NCI-H1417 treated with DMSO at 0.1 percent for 48 hours (cell line): ENCODE data around the gene HOXB9.

Source experiments
- DNase-seq: peaks from one replicate; lab custom pipeline; 2025; lab: John Stamatoyannopoulos, UW

Gene HOXB9

DNA sequence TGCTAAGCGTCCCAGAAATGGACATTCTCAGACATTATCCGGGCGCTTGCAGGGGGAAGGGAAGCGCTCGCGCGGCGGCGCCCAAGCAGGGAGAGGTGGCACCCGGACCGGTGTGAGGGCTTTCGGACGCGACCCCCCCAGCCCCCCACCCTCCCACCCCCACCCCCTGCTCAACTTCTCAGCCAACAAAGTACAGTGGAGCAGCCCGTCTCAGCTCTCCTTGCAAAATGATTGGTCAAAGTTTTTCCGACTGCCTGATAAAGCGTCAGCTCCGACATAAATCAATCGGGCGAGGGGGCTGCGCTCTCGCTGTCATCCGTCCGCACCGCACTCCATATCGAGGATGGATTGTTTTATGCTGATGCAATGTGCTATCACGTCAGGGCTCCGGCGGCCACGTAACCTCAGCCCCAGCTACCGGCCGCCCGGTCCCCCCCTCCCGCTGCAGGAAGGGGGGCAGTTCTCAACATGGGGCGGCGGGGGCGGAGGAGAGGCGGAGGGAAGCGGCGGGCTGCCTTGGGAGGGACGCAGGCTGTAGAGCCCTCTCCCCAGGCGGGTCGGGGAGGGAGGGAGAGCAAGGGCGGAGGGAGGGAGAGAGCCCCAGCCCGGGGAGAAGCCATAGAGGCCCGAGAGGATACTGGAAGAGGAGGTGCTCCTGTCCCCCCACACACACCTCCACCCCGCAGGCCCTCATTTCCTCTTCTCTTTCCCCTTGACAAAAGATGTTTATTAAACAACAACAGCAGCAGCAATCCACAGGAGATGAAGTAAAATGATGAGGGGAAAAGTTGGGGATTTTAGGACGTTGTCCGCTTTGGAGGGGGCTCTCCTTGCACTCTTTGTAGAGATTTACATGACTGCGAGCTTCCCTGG is at the start of gene HOXB9:
HOXB9 (minus strand) TSS at position 114 of the 873 bp plus-strand sequence; CDS start at position 25, 89 bp downstream.
- no peak for DNase-seq

DNA sequence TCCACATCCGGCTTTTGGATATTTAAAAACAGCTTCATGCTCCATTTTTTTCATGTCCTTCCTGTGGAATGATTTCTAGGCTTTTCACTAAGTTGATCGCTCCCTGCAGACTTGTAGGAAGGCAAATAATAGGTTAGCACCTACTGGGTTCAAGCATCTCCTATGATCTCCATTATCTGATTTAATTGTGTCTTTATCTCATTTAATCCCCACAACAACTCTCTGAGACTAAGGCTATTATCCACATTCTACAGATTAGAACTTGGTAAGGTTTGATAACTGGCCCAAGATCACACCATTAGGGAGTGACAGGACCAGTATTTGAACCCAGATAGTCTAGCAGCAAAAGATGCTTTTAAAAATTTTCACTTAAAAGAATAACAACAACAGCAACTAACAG is 46.2 kb upstream of the HOXB9 start:
- DNase-seq, result no peak

DNA sequence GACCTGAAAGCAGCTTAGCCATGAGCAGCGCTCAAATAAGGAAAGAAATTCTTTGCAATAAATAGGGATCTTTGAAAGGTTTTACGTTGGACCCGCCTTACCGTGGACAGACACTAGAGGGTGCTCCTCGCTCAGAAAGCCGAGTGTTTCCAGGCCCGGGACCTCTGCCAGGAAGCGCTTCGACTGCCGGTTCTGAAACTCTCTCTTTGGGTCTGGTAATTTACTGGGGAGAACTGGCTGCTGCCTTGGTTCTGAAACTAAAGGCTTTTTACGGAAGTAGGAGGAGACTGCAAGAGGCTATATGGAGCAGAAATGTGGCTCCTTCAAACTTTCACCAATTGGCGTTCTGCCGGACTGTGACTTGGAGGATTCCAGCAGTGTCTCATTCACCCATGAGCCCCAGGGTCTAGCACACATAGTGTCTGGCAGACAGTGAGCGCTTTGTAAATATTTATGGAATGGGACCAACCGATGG is 45.6 kb upstream of the HOXB9 start:
- DNase-seq, result no peak

DNA sequence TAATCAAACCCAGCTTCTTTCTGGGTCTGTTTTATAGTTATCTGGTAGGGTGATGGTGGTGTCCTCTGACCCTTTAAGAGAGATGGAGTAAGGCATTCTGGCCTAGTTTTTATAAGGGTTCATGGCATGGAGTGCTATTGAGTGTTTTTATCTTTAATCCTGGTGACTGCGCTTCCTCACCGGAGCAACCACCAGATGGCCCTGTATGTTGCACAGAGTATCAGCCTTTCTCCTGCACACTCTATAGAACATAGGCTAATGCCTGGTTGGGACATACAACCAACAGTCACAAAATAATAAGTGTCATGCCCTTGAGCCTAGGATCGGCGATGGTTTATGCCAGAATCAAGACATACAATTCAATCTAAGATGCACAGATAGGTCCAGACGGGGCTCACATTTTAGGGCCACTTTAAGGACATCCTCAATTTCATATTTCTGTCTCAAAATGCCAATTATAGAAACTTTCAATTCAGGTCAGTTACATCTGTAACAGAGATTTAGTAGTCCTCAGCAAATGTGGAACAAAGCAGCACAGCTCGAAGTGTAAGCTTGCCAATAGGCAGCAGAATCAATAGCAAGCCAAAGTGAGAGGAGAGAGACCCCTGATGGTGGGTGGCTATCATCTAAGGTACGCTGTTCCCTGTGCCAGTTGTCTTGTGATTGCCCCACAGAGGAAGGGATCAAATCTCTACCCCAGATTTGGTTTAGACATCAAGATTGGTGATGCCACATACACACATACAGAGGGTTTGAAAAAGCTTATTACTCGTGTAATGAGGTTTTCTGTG is 37.2 kb upstream of the HOXB9 start:
- no peak for DNase-seq

DNA sequence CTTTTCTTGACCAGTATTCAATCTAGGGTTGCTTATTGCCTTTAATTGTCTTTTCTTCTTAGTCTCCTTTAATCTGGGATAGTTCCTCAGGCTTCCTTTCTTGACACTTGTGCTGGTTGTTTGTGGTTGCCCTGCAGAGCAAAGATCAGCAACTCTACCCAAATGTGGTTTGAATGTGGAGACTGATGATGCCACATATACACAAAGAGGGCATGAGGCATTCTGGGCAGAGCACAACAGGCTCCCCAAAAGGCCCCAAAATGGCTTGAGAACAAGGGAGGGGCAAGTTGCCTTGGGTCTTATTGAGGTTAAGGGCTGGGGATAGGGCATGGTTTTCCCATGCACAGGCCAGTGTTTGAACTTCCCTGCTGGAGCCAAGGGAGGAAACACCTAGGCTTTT is 29.8 kb upstream of the HOXB9 start:
- DNase-seq, result no peak

DNA sequence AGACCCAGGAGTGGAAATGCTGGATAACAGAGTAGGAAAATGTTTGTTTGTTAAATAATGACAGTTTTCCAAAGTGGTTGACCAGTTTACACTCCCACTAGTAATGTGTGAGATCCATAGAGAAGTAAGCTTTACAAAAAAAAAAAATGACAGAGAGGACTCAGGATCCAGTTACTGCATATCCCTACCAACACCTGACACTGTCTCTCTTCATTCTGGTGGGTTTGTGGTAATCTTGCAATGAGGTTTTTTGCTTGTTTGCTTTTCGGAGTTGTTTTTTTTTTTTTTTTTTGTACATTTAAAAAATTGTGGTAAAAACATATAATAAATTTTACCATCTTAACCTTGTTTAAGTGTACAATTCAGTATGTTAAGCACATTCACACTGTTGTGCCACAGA is 23.6 kb upstream of the HOXB9 start:
- no peak for DNase-seq

DNA sequence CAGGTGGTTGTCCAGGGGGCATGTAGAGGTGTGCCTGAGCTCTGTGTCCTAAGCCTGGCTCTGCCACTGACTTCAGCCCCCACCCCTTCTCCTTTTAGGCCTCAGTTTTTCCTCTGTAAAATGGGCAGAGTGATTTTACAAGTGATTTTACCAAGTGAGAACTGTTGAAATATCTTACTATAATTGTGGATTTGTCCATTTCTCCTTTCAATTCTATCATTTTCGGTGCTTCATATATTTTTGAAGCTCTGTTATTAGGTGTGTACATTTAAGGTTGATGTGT is 21.7 kb upstream of the HOXB9 start:
- no peak for DNase-seq

DNA sequence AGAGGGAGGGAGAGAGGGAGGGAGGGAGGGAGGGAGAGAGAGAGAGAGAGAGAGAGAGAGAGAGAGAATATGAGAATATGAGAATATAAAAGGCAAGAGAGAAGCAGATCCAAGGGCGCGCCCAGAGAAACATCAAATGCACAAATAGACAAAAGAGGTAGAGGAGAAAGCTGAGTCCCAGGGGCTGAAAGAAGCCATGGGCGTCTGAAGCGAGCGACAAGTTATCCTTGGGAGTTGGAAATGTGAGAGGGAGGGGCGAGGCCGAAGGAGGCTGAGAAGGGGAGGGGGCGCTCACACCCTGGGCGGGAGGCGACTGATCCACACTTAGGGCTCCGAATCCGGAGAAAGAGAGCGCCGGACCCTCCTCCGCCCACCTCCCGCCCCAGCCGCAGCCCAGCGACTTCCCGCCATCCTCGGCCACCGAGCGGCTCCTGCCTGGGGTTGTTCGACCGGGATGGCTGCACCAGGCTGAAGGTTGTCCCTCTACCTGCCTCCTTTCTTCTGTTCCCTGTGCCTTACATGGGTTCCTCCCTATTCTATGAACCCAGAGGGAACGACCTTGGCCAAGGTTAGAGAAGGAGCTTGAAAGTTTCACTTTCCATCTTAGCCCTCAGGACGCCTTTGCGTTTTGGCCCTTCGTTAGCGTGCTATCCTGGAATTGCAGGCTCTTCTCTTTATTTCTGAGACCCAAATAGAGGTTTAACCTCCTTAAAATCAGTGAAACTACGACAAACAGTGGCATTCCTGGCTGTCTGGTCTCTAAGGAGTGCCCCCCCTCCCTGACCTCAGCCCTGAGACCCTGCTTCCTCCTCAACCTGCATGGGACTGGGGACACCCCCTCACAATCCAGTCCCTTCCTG is 21.2 kb upstream of the HOXB9 start:
- no peak for DNase-seq

DNA sequence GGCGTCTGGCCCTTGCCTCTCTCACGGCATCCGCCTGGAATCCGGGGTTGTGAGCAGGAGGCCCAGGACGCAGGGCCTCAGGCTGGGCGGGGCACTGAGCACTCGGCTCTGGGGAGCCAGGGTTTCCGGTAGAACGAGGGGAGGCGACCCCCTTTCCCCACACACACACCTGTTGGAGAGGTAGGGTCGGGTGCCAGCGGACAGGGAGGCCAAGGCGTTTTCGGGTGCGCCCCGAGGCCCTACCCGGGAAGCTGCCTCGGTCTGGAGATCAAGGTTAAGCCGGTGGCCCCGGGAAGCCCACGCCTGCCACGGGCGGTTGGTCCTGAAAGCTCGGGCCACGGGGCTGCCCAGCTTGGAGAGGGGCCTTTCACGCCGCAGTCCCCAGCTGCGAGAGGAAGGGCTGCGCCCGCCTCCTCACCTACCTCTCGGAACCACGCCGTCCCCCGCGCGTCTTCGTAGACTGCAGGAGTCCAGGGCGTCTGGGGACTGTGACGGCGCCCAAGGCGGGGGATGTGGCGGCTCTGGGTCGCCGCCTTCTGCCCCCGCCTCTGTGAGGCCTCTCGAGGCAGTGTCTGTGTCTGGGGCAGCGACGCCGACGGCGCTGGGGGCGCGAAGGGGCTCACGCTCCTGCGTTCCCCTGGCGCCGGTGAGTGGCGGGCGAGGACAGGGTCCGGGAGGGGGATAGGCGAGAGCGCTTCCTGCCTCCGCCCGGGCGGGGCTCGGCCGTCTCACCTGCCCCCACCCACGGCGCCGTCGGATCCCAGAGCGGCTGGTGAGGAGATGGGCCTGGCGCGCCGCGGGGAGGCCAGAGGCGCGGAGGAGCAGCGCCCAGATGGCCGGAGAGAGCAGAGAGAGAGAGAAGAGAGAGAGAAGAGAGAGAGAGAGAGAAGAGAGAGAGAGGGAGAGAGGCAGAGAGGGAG is 20.3 kb upstream of the HOXB9 start:
- no peak for DNase-seq

DNA sequence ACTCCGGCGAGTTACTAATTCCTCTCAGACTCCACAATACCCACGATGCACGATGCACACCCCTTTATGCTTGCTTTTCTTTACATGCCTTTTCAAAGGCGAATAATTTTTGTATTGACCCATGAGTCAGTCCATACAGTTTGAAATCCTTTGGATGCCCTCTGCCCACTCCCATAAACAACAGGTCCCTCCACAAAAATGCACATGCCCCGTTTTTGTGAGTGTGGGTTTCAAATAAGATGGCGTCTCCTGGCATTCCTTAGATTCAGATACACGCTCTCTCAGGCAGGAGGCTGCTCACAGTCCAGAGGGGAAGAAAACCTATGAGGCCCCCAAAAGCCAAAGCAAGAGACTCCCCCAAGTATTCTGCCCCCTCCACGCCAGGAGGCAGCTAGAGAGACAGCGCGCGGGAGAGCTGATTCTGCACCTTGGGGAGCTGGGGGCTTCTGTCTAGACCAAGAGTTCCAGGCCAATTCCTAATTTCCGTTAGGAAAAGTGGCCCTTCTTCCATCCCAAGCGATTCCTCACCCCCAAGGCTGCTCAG is 19.6 kb upstream of the HOXB9 start:
- DNase-seq, result no peak

DNA sequence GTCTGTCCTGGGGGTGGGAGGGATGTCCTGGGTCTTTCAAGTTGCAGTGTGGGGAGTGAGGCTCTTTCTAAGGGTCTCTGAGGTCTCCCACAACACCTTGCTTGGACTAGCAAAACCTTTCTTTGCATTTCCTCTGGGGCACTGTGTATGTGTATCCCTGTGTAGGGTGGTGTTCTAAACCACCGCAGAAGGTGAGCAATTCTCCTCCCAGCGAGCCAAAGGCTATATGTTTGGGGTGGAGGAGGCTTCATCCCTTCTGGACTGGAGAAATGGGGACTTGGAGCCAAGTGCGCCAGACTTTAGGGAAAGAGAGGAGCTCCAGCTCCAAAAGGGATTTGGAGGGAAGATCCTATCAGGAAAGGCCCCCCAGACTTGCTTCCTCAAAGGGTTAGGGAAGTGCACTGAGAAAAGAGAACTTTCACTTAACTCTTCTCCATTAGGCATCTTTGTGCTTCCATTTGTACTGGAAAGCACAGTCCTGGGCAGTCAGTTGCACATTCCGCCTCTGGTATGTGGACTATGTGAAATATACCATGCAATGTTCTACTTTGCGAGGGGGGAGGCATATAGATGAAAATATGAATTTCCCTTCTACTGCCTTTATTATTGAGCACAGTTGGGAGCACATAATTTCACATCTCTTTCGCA is 18.9 kb upstream of the HOXB9 start:
- DNase-seq, result no peak

DNA sequence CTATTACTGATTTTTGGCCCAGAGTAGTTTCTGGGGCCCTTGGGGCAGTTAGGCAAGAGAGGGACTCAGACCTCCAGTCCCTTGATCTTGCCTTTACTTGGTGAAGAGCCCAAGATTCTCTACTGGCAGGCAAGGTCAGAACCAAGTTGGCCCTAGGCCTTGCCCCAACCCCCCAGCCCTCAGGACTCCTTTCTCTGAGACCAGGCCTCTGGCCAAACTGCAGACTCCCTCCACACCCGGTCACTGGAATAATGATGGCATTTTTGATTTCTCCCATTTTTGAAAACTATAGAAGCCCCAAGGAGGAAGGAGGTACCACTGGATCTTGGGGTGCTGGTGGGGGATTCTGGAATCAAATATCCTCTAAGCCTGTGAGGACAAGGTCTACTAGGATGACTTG is 18.0 kb upstream of the HOXB9 start:
- DNase-seq, result no peak

DNA sequence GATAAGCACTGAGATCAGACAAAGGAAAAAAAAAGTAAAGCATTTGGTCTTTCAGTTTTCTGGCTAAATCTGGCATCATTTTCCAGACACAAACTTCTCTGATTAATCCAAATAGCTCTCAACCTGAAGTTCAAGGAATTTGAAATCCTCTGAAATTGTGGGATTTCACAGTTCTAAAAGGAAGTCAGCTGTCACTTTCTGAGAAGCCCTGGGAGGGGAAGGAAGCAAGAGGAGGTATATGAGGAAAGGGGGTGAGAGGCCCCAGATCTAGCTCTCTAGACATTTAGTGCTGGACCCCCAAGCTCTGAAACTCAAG is 17.5 kb upstream of the HOXB9 start:
- no peak for DNase-seq

DNA sequence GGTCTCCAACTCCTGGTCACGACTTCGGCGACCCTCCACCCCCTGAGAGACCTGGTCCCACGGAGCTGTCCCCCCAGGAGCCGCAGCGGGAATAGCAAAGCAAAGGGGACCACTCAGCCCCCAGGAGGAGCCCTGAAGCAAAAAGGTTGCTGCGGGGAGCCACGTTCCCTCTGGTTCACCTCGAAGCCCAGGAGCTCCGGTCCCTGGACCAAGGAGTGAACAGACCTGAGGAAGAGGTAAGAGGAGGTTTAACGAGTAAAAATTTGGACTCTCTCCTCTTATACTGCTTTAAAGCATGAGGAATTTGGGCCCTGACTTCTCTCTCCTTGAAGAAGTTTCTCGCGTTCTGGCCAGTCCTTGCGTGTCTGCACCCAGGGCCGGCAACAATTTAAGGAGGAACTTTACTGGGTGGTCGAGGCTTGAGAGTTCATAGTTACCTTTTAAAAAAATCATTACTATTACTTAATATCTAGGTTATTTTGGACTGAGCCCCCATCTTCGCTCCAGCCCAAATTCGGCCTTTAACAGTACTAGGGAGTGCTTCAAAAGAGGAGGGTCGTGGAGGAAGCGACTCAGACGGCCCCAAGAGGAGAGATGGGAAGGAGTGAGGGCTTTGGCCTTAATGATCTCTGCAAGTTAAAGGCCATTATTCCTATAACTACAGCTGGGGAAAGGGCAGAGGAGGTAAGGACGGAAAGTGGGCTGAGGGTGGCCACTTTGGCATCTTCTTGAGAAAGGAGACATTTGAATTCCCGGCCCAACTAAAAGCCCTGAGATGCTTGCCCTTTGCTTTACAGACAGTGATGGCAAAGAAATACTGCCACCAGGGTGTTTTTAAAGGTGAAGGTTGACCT is 16.9 kb upstream of the HOXB9 start:
- DNase-seq, result no peak

DNA sequence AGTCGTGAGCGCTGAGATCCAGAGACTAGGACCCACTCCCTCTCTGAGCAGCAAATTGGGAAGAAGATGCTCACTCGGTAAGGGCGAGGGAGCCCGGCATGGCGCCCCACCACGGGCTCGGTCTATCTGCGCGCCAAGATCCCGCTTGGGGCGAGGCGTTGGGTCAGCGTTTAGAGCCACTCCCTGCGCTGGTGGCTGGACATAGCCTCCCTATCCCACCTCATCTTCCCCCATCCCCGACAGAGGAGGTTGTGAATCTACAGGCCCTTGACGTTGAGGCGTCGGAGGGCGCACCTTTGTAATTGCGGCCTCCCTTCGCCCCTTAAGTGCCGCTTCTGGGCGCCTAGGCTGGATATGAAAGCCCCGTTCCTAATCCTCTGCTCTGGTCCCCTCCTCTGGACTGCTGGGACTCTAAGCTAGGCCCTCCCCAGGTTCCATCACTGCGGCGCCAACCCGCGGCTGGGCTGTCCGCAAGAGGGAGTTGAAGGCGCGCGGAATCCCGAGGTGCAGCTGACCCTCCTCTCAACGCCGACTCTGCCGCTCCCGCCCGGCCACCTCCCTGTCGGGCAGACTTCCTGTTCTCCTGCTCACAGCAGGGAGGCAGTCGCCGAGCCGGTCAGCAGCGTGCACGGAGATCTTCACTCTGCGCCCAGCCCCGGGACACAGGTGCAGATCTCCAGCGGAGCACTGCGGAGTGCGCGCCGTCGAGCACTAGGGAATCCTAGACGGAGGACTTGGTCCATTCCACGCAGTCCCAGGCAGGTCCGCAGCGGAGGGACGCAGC is 16.1 kb upstream of the HOXB9 start:
- no peak for DNase-seq

DNA sequence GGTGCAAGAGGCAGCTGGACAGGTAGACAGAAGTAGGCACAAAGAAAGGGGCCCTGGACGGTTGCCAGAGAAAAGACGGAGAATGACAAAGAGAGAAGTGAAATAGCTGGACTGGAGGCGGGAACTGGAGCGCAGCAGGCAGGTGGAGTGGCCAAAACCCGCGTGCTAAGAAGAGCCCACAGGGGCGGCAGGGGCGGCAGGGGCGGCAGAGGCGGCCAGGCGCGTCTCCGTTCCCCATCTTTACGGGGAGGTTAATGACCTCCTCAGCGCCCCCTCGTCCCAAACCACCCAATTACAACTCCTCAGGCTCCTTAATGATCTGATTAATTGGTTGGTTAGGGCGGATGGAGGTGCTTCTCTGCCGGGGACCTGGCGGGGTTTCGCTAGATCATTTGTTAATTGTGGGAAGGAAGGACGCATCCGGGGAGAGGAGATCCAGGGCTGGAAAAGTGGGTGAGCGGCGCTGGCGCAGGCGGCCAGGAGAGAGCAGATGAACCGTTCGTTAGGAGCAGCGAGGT is 15.4 kb upstream of the HOXB9 start:
- no peak for DNase-seq

DNA sequence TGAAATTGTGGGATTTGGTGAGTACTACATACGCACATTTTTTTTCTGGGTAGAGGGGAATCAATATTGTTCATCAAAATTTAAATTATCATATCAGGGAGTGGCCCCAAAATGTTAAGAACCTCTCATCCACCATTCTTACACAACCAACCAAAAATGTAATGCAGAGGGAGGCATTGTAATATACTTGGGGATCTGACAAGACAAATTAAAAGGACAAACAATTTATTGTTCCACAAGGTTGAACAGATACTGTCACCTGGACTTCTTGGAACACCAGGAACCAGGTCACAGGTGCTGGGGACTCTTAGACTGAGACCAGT is 14.7 kb upstream of the HOXB9 start:
- DNase-seq, result no peak

DNA sequence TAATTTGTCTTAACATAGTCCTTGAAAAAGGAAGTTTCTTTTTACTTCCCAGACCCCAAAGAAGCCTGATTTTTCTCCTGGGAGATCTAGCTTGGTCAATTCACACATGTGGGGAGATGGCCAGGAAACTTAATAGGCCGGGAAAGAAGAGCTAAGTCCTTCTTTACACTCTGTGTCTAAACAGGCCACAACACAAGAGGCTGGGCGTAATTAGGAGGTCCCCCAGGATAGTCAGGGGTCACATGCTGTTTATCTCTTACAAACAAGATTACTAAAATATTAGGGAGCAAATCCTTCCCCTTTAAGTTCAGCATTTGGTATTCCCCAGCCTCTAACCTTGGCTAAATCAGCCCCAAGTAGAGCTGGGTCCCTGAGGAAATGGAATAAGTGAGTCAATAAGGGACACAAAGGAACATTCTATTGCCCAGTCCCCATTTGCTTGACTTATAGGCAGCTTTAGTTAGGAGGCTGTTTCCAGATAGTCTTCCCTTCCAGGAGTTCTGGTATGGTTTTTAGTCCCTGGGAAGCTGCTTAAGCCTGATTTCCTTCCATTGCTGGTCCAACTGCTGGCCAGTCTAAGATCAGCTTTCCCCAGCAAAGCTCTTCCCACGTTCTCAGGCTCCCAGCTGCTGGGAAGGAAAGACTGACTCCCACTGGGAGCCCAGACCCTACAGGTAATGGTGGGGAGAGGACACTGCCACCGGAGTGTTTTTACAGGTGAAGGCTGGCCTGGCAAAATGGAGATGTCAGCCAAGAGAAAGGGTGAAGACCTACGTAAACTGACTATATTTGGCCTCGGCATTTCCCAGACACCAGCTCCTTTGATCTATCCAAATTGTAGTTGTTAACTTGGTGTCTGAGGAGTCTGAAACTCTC is 14.1 kb upstream of the HOXB9 start:
- no peak for DNase-seq
